ENCODE measurements around the gene P3H3. TPM values are rescaled to one million over a fixed set of nuclear protein-coding genes. Genes with fewer than 3 reads are reported as not detected.

The P3H3 gene
- polyA plus RNA-seq (2013): 12.9 TPM

- Histone ChIP-seq H3K4me3 (ENCODE audit: control insufficient read depth in 1 of 7, extremely low read depth in 1 of 7, insufficient read depth in 4 of 7, low read depth in 2 of 7, low read length in 6 of 7) (peak within 1 kb of the TSS; percentile 47 to 95 (median 72)), H3K36me3 (ENCODE audit: control insufficient read depth in 4 of 4, insufficient read depth in 4 of 4, low read length in 3 of 4) (peaks cover 0 to 18% (median 0%) of the 10 kb centered on the region in 4 experiments), H3K27ac (ENCODE audit: insufficient read depth in 1 of 2, low read depth in 1 of 2, low read length in 2 of 2, poor library complexity in 1 of 2, severe bottlenecking in 2 of 2) (peak within 1 kb of the TSS in 1 of 2 experiments; percentile 76), H3K27me3 (replicated peaks in 2 of 5; ENCODE audit: control insufficient read depth in 4 of 5, insufficient read depth in 5 of 5, low read length in 4 of 5) (peaks cover 0 to 7% (median 0%) of the 10 kb centered on the region in 5 experiments), H3K4me1 (ENCODE audit: control extremely low read depth in 1 of 4, control insufficient read depth in 4 of 4, insufficient read depth in 4 of 4, low read length in 3 of 4) (peaks cover 0 to 29% (median 24%) of the 10 kb centered on the region in 4 experiments), H3K9me3 (ENCODE audit: control extremely low read depth in 1 of 5, control insufficient read depth in 4 of 5, insufficient read depth in 2 of 5, low read depth in 1 of 5, low read length in 4 of 5) (no peaks in the 10 kb centered on the region)
- CTCF ChIA-PET: interaction anchor here (1.1 to 13.0 kb wide), 13 partner anchors 15 to 196 kb away, joined by 3 to 97 read pairs (median 5); partner anchors contain the start of genes CD4 and MLF2
- DNase-seq: peak in 2 of 3 donors; percentile 41 to 53
- WGBS (ENCODE audit: insufficient coverage): 2% methylated on average over 45 of the region's 60 CpGs
- POLR2A ChIA-PET: interaction anchor here (0.5 to 1.3 kb wide), 4 partner anchors 21 to 431 kb away, joined by 3 to 5 read pairs (median 3); partner anchors contain the start of genes MLF2 and PTMS
These were observed at the start of gene P3H3 for GRCh38 chr12:6827982-6828780. P3H3 (plus strand) TSS chr12:6828407; CDS start chr12:6828441, 34 bp downstream.

- DNase-seq: peak; percentile 86 to 93 (median 90)
- WGBS (ENCODE audit: insufficient coverage): under 1% methylated on average over 12 of the region's 35 CpGs
- peak overlapping the region; percentile 5 to 70 (median 62) for H3K4me3 ChIP-seq (ENCODE audit: control insufficient read depth in 1 of 7, extremely low read depth in 1 of 7, insufficient read depth in 4 of 7, low read depth in 2 of 7, low read length in 6 of 7)
- H3K9me3 ChIP-seq (ENCODE audit: control extremely low read depth in 1 of 5, control insufficient read depth in 4 of 5, insufficient read depth in 2 of 5, low read depth in 1 of 5, low read length in 4 of 5): no peaks in the 10 kb centered on the region
- H3K4me1 ChIP-seq (ENCODE audit: control extremely low read depth in 1 of 4, control insufficient read depth in 4 of 4, insufficient read depth in 4 of 4, low read length in 3 of 4): peaks cover 0 to 28% (median 19%) of the 10 kb centered on the region in 4 experiments
- peaks cover 0 to 26% (median 3%) of the 10 kb centered on the region in 4 experiments for H3K36me3 ChIP-seq (ENCODE audit: control insufficient read depth in 4 of 4, insufficient read depth in 4 of 4, low read length in 3 of 4)
- POLR2A ChIA-PET: interaction anchor here (0.8 to 1.0 kb wide), 2 partner anchors 25 to 33 kb away, joined by 3 to 4 read pairs; partner anchors contain the start of gene MLF2
- CTCF ChIA-PET: interaction anchor here (0.6 to 15.2 kb wide), 23 partner anchors 8 to 208 kb away, joined by 3 to 237 read pairs (median 4); partner anchors contain the start of genes CD4, GPR162, MLF2 and PTMS
- no peak overlapping the region for H3K27ac ChIP-seq (ENCODE audit: insufficient read depth in 1 of 2, low read depth in 1 of 2, low read length in 2 of 2, poor library complexity in 1 of 2, severe bottlenecking in 2 of 2)
- peaks cover 0 to 13% (median 0%) of the 10 kb centered on the region in 5 experiments for H3K27me3 ChIP-seq (replicated peaks in 2 of 5; ENCODE audit: control insufficient read depth in 4 of 5, insufficient read depth in 5 of 5, low read length in 4 of 5)
These were observed 49.3 kb upstream of the P3H3 start for GRCh38 chr12:6778574-6779550.

GRCh38 chr12:6779708-6780432, 48.3 kb upstream of the P3H3 start:
- Histone ChIP-seq H3K9me3 (ENCODE audit: control extremely low read depth in 1 of 5, control insufficient read depth in 4 of 5, insufficient read depth in 2 of 5, low read depth in 1 of 5, low read length in 4 of 5) (no peaks in the 10 kb centered on the region), H3K4me1 (ENCODE audit: control extremely low read depth in 1 of 4, control insufficient read depth in 4 of 4, insufficient read depth in 4 of 4, low read length in 3 of 4) (peaks cover 0 to 24% (median 20%) of the 10 kb centered on the region in 4 experiments), H3K36me3 (ENCODE audit: control insufficient read depth in 4 of 4, insufficient read depth in 4 of 4, low read length in 3 of 4) (peaks cover 0 to 22% (median 3%) of the 10 kb centered on the region in 4 experiments), H3K4me3 (ENCODE audit: control insufficient read depth in 1 of 7, extremely low read depth in 1 of 7, insufficient read depth in 4 of 7, low read depth in 2 of 7, low read length in 6 of 7) (no peak overlapping the region), H3K27ac (ENCODE audit: insufficient read depth in 1 of 2, low read depth in 1 of 2, low read length in 2 of 2, poor library complexity in 1 of 2, severe bottlenecking in 2 of 2) (no peak overlapping the region), H3K27me3 (replicated peaks in 2 of 5; ENCODE audit: control insufficient read depth in 4 of 5, insufficient read depth in 5 of 5, low read length in 4 of 5) (peaks cover 0 to 9% (median 0%) of the 10 kb centered on the region in 5 experiments)
- CTCF ChIA-PET: interaction anchor here (0.6 to 15.2 kb wide), 17 partner anchors 8 to 55 kb away, joined by 3 to 237 read pairs (median 5); partner anchors contain the start of genes CD4, GPR162, LAG3 and MLF2
- WGBS (ENCODE audit: insufficient coverage): 95% methylated on average over 6 of the region's 6 CpGs
- DNase-seq: no peak
- POLR2A ChIA-PET: no interaction called here

GRCh38 chr12:6780573-6780972, 47.6 kb upstream of the P3H3 start:
- WGBS (ENCODE audit: insufficient coverage): 100% methylated on average over 2 of the region's 6 CpGs
- H3K27me3 ChIP-seq (replicated peaks in 2 of 5; ENCODE audit: control insufficient read depth in 4 of 5, insufficient read depth in 5 of 5, low read length in 4 of 5): peaks cover 0 to 6% (median 0%) of the 10 kb centered on the region in 5 experiments
- peaks cover 0 to 16% (median under 1%) of the 10 kb centered on the region in 4 experiments for H3K36me3 ChIP-seq (ENCODE audit: control insufficient read depth in 4 of 4, insufficient read depth in 4 of 4, low read length in 3 of 4)
- no peaks in the 10 kb centered on the region for H3K9me3 ChIP-seq (ENCODE audit: control extremely low read depth in 1 of 5, control insufficient read depth in 4 of 5, insufficient read depth in 2 of 5, low read depth in 1 of 5, low read length in 4 of 5)
- CTCF ChIA-PET: interaction anchor here (0.8 to 5.3 kb wide), 15 partner anchors 9 to 229 kb away, joined by 3 to 38 read pairs (median 5); partner anchors contain the start of genes GPR162, LAG3, MLF2 and P3H3
- no peak for DNase-seq
- H3K27ac ChIP-seq (ENCODE audit: insufficient read depth in 1 of 2, low read depth in 1 of 2, low read length in 2 of 2, poor library complexity in 1 of 2, severe bottlenecking in 2 of 2): no peak overlapping the region
- POLR2A ChIA-PET: no interaction called here
- H3K4me3 ChIP-seq (ENCODE audit: control insufficient read depth in 1 of 7, extremely low read depth in 1 of 7, insufficient read depth in 4 of 7, low read depth in 2 of 7, low read length in 6 of 7): no peak overlapping the region
- H3K4me1 ChIP-seq (ENCODE audit: control extremely low read depth in 1 of 4, control insufficient read depth in 4 of 4, insufficient read depth in 4 of 4, low read length in 3 of 4): peaks cover 0 to 24% (median 21%) of the 10 kb centered on the region in 4 experiments

GRCh38 chr12:6782119-6782518, 46.1 kb upstream of the P3H3 start:
- H3K27me3 ChIP-seq (replicated peaks in 2 of 5; ENCODE audit: control insufficient read depth in 4 of 5, insufficient read depth in 5 of 5, low read length in 4 of 5): peaks cover 0 to 3% (median 0%) of the 10 kb centered on the region in 5 experiments
- H3K36me3 ChIP-seq (ENCODE audit: control insufficient read depth in 4 of 4, insufficient read depth in 4 of 4, low read length in 3 of 4): peaks cover 0 to 4% (median 0%) of the 10 kb centered on the region in 4 experiments
- WGBS (ENCODE audit: insufficient coverage): 100% methylated on average over 3 of the region's 6 CpGs
- CTCF ChIA-PET: interaction anchor here (1.2 to 5.3 kb wide), 10 partner anchors 9 to 161 kb away, joined by 3 to 38 read pairs (median 8); partner anchors contain the start of genes GPR162 and MLF2
- H3K4me3 ChIP-seq (ENCODE audit: control insufficient read depth in 1 of 7, extremely low read depth in 1 of 7, insufficient read depth in 4 of 7, low read depth in 2 of 7, low read length in 6 of 7): no peak overlapping the region
- no peak overlapping the region for H3K27ac ChIP-seq (ENCODE audit: insufficient read depth in 1 of 2, low read depth in 1 of 2, low read length in 2 of 2, poor library complexity in 1 of 2, severe bottlenecking in 2 of 2)
- H3K9me3 ChIP-seq (ENCODE audit: control extremely low read depth in 1 of 5, control insufficient read depth in 4 of 5, insufficient read depth in 2 of 5, low read depth in 1 of 5, low read length in 4 of 5): no peaks in the 10 kb centered on the region
- POLR2A ChIA-PET: no interaction called here
- peaks cover 2 to 33% (median 25%) of the 10 kb centered on the region in 4 experiments for H3K4me1 ChIP-seq (ENCODE audit: control extremely low read depth in 1 of 4, control insufficient read depth in 4 of 4, insufficient read depth in 4 of 4, low read length in 3 of 4)
- DNase-seq: no peak

All from common myeloid progenitor, CD34-positive (primary cell).